A549 (cell line): ENCODE data around the gene TAF4. TPM values are rescaled to one million over a fixed set of nuclear protein-coding genes. Genes with fewer than 3 reads are reported as not detected.

Source experiments
- ATAC-seq, 2 experiments: fragments of 200-7000 bp in 1 of 2; fragments of >200 bp in 1 of 2; cut with Nextera tagmentation in 1 of 2; cut with Tn5 transposase in 1 of 2; 3 replicates each; pipeline versions ENCODE4 v1.8.0 to v1.9.1; 2018 to 2020; ENCODE audit warnings: mild to moderate bottlenecking in 1 of 2, moderate library complexity in 1 of 2
- CTCF ChIA-PET: fragments of 300-600 bp; sonication (Branson Sonifier 250); formaldehyde crosslinking; extraction: SDS; loops from one replicate; lab custom pipeline; 2021; ENCODE audit warnings: antibody characterized with exemption, inconsistent platforms; lab: Yijun Ruan, JAX
- POLR2A ChIA-PET: fragments of 350-600 bp; formaldehyde crosslinking; extraction: SDS; loops from one replicate; lab custom pipeline; 2021; ENCODE audit warnings: antibody characterized with exemption, inconsistent platforms; lab: Yijun Ruan, JAX
- DNase-seq, 2 experiments: peaks; one replicate each; pipeline versions ENCODE4 v3.0.0 to v3.0.0-alpha.2; 2011 to 2016; ENCODE audit warnings: low read depth in 1 of 2, low spot score in 1 of 2
- FAIRE-seq: peaks from 2 replicates; lab custom pipeline; 2011; peaks lifted over from hg19 to GRCh38; lab: Jason Lieb, UNC
- H3K27ac ChIP-seq, 2 experiments: fragments of >200 bp; sonication (Bioruptor Twin); formaldehyde crosslinking; 3 replicates each; pipeline ENCODE4 v1.5.1; 2016 to 2017
- H3K4me1 ChIP-seq: fragments of >200 bp; sonication (Bioruptor Twin); formaldehyde crosslinking; 3 replicates; pipeline ENCODE4 v1.6.1; 2016
- H3K4me2 ChIP-seq: fragments of >200 bp; sonication (Bioruptor Twin); formaldehyde crosslinking; 3 replicates; pipeline ENCODE4 v1.6.1; 2016
- H3K4me3 ChIP-seq: fragments of >200 bp; sonication (Bioruptor Twin); formaldehyde crosslinking; 3 replicates; pipeline ENCODE4 v1.5.1; 2016
- H3K9me3 ChIP-seq: fragments of >200 bp; sonication (Bioruptor Twin); formaldehyde crosslinking; 3 replicates; pipeline ENCODE4 v1.6.1; 2016
- ATOH8 ChIP-seq: fragments of 250-450 bp; sonication (Bioruptor Pico); IDR thresholded peaks from 2 replicates; pipeline ENCODE4 v1.5.0; 2020; ENCODE audit warnings: low read depth, mild to moderate bottlenecking, moderate library complexity
- BCL3 ChIP-seq: fragments of >200 bp; sonication (Bioruptor Twin); formaldehyde crosslinking; IDR thresholded peaks from 3 replicates; pipeline ENCODE4 v1.6.1; 2016
- CBX2 ChIP-seq: fragments of 200-600 bp; sonication (generic); IDR thresholded peaks from 2 replicates; pipeline ENCODE4 v1.6.1; 2016; ENCODE audit warnings: low read depth, mild to moderate bottlenecking, borderline replicate concordance
- CEBPB ChIP-seq, 2 experiments: fragments of >200 bp in 1 of 2; sonication (Bioruptor Twin) in 1 of 2; formaldehyde crosslinking in 1 of 2; IDR thresholded peaks; 2 replicates each; pipeline ENCODE4 v1.6.1; 2012 to 2016
- CHD2 ChIP-seq: fragments of 150-350 bp; IDR thresholded peaks from 2 replicates; pipeline ENCODE4 v1.6.1; 2014; ENCODE audit warnings: low read length; ENCODE audit not compliant: partially characterized antibody
- ELK1 ChIP-seq: fragments of 150-350 bp; IDR thresholded peaks from 2 replicates; pipeline ENCODE4 v1.6.1; 2014; ENCODE audit warnings: low read depth, mild to moderate bottlenecking, low read length
- GATA3 ChIP-seq: IDR thresholded peaks from 2 replicates; pipeline ENCODE4 v1.6.1; 2012; ENCODE audit warnings: borderline replicate concordance
- HMGXB4 ChIP-seq: fragments of 250-450 bp; sonication (Bioruptor Pico); IDR thresholded peaks from 2 replicates; pipeline ENCODE4 v1.5.0; 2021; ENCODE audit warnings: mild to moderate bottlenecking, moderate library complexity, borderline replicate concordance
- HOXA7 ChIP-seq: fragments of 250-450 bp; sonication (Bioruptor Pico); IDR thresholded peaks from 2 replicates; pipeline ENCODE4 v1.5.0; 2020; ENCODE audit warnings: mild to moderate bottlenecking, moderate library complexity
- HOXB13 ChIP-seq: fragments of 250-450 bp; sonication (Bioruptor Pico); IDR thresholded peaks from 2 replicates; pipeline ENCODE4 v1.5.0; 2020; ENCODE audit warnings: low read depth, mild to moderate bottlenecking, moderate library complexity
- KDM5A ChIP-seq: fragments of 200-600 bp; sonication (generic); IDR thresholded peaks from 2 replicates; pipeline ENCODE4 v1.6.1; 2016; ENCODE audit warnings: antibody characterized with exemption, mild to moderate bottlenecking
- MAFK ChIP-seq: fragments of 450-650 bp; IDR thresholded peaks from 2 replicates; pipeline ENCODE4 v1.6.1; 2014; ENCODE audit not compliant: partially characterized antibody
- MYC ChIP-seq: IDR thresholded peaks from 2 replicates; pipeline ENCODE4 v1.6.1; 2012; ENCODE audit warnings: mild to moderate bottlenecking, inconsistent platforms, low read length, improper control_type of control experiment, borderline replicate concordance
- POLR2A ChIP-seq: IDR thresholded peaks from 2 replicates; pipeline ENCODE4 v1.6.1; 2012; ENCODE audit warnings: mild to moderate bottlenecking, low read length
- ZC3H11A ChIP-seq: fragments of 450-650 bp; IDR thresholded peaks from 2 replicates; pipeline ENCODE4 v1.6.1; 2014; ENCODE audit warnings: antibody characterized with exemption, mild to moderate bottlenecking
- ZFP36 ChIP-seq: fragments of 450-650 bp; IDR thresholded peaks from 2 replicates; pipeline ENCODE4 v1.6.1; 2014; ENCODE audit warnings: borderline replicate concordance; ENCODE audit not compliant: partially characterized antibody
- ZSCAN20 ChIP-seq: fragments of 250-450 bp; sonication (Bioruptor Pico); IDR thresholded peaks from 2 replicates; pipeline ENCODE4 v1.8.0; 2022; ENCODE audit warnings: mild to moderate bottlenecking, moderate library complexity
- WGBS: methylation state at CpG from one replicate; pipeline ENCODE4 v1.1.6; 2017; ENCODE audit errors: missing lambda C conversion rate; 5-methylcytosine and 5-hydroxymethylcytosine counted together
- polyA plus RNA-seq, 4 experiments: library from polyadenylated mRNA; depleted of rRNA in 3 of 4; stranded (reverse); fragments of >200 nt; fragmentation: RNase III in 1 of 4; extraction: RNeasy Plus Mini Kit Qiagen cat#74134 plus additional on column Dnase treatment in 1 of 4; gene quantifications; 2 replicates in 3 of 4; 3 replicates in 1 of 4; pipeline ENCODE4 v1.2.3, GENCODE V29; 2011 to 2017
- TF ChIP-seq, protein P1 (sequence below): fragments of 450-650 bp; IDR thresholded peaks from 2 replicates; pipeline ENCODE4 v1.6.1; 2014; ENCODE audit warnings: antibody characterized with exemption

TAF4 gene
- polyA plus RNA-seq, 2 of the 4 experiments (the other 2 are of a cell fraction) = 6.1 to 11.0 TPM

GRCh38 chr20:62014889-62015537, 50.7 kb downstream of the TAF4 start:
- ChIA-PET POLR2A (no interaction called here), CTCF (interaction anchor here (0.9 to 2.1 kb wide), 2 partner anchors 121 to 123 kb away, joined by 3 to 4 read pairs; no protein-coding TSS in a partner anchor)
- Histone ChIP-seq H3K4me3 (no peak overlapping the region), H3K4me2 (no peak overlapping the region), H3K27ac (no peak overlapping the region)
- DNase-seq (no peak), FAIRE-seq (no peak), ATAC-seq (no peak)
- 92% methylated on average over 10 of the region's 14 CpGs for WGBS
- no peak for TF ChIP-seq HOXA7 (CRISPR knock-in tag)
- no peak for TF ChIP-seq ZC3H11A
- TF ChIP-seq, all 56 proteins: peak for 0
- Histone ChIP-seq H3K4me1 (no peaks in the 10 kb centered on the region), H3K9me3 (no peaks in the 10 kb centered on the region)

GRCh38 chr20:62014488-62014775, 51.2 kb downstream of the TAF4 start:
- ATAC-seq = no peak
- ChIA-PET CTCF (no interaction called here), POLR2A (no interaction called here)
- Histone ChIP-seq H3K4me1 (no peaks in the 10 kb centered on the region), H3K4me3 (no peak overlapping the region), H3K27ac (no peak overlapping the region), H3K4me2 (no peak overlapping the region), H3K9me3 (no peaks in the 10 kb centered on the region)
- no peak for DNase-seq
- WGBS = 92% methylated on average over 9 of the region's 12 CpGs
- TF ChIP-seq MAFK (no peak), BCL3 (no peak), GATA3 (no peak), ZFP36 (no peak)
- FAIRE-seq = no peak

GRCh38 chr20:62012631-62013030, 53.0 kb downstream of the TAF4 start:
- no peak for DNase-seq
- POLR2A ChIA-PET = no interaction called here
- no peaks in the 10 kb centered on the region for H3K4me1 ChIP-seq
- WGBS = 93% methylated on average over 12 of the region's 12 CpGs
- H3K4me3 ChIP-seq = no peak overlapping the region
- no peaks in the 10 kb centered on the region for H3K9me3 ChIP-seq
- CTCF ChIA-PET = interaction anchor here (3.1 to 3.3 kb wide), 2 partner anchors 13 to 27 kb away, joined by 11 to 17 read pairs; no protein-coding TSS in a partner anchor
- no peak for TF ChIP-seq KDM5A
- no peak for TF ChIP-seq CEBPB (IDR thresholded peaks at IDR 0.05)
- no peak for TF ChIP-seq ATOH8
- no peak for TF ChIP-seq ELK1
- TF ChIP-seq HMGXB4 (CRISPR knock-in tag) = no peak
- TF ChIP-seq, protein P1, sequence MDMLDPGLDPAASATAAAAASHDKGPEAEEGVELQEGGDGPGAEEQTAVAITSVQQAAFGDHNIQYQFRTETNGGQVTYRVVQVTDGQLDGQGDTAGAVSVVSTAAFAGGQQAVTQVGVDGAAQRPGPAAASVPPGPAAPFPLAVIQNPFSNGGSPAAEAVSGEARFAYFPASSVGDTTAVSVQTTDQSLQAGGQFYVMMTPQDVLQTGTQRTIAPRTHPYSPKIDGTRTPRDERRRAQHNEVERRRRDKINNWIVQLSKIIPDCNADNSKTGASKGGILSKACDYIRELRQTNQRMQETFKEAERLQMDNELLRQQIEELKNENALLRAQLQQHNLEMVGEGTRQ = no peak
- no peak for TF ChIP-seq CBX2
- TF ChIP-seq ZSCAN20 (CRISPR knock-in tag) = no peak
- no peak for TF ChIP-seq GATA3
- TF ChIP-seq BCL3 = no peak
- no peak for TF ChIP-seq HOXB13
- no peak for TF ChIP-seq MYC
- TF ChIP-seq POLR2A = no peak
- no peak for TF ChIP-seq MAFK
- TF ChIP-seq CHD2 = no peak
- TF ChIP-seq, all 56 proteins: peak for 0
- FAIRE-seq (no peak), ATAC-seq (no peak)
- no peak overlapping the region for H3K27ac ChIP-seq
- no peak overlapping the region for H3K4me2 ChIP-seq
